Astrocyte (in vitro differentiated cells and primary cell): Measurements from ENCODE around the gene CAVIN3. TPM values are rescaled to one million over a fixed set of nuclear protein-coding genes. Genes with fewer than 3 reads are reported as not detected.

Source experiments
- DNase-seq: peaks from one replicate; pipeline ENCODE4 v3.0.0-alpha.2; 2010; ENCODE audit warnings: low read depth
- FAIRE-seq: peaks from 2 replicates; lab custom pipeline; 2011; peaks lifted over from hg19 to GRCh38; lab: Jason Lieb, UNC
- H2AFZ ChIP-seq: 2 replicates; pipeline ENCODE4 v1.6.0; 2012; ENCODE audit warnings: low read depth, low read length, inconsistent platforms
- H3K27ac ChIP-seq: 2 replicates; pipeline ENCODE4 v1.5.1; 2011; ENCODE audit warnings: low read depth, low read length, inconsistent platforms
- H3K27me3 ChIP-seq: 2 replicates; pipeline ENCODE4 v1.6.0; 2011; ENCODE audit warnings: low read length, inconsistent platforms; ENCODE audit not compliant: insufficient read depth
- H3K36me3 ChIP-seq: 2 replicates; pipeline ENCODE4 v1.5.1; 2011; ENCODE audit warnings: low read length, inconsistent platforms; ENCODE audit not compliant: insufficient read depth
- H3K4me1 ChIP-seq: 2 replicates; pipeline ENCODE4 v1.5.1; 2011; ENCODE audit warnings: low read length, inconsistent platforms; ENCODE audit not compliant: insufficient read depth
- H3K4me2 ChIP-seq: 2 replicates; pipeline ENCODE4 v1.6.0; 2012; ENCODE audit warnings: low read length, inconsistent platforms
- H3K4me3 ChIP-seq: 2 replicates; pipeline ENCODE4 v1.5.1; 2011; ENCODE audit warnings: low read depth, mild to moderate bottlenecking, low read length, inconsistent platforms; ENCODE audit not compliant: insufficient read depth
- H3K79me2 ChIP-seq: 2 replicates; pipeline ENCODE4 v1.6.0; 2012; ENCODE audit warnings: mild to moderate bottlenecking, low read length, inconsistent platforms; ENCODE audit not compliant: insufficient read depth
- H3K9ac ChIP-seq: 2 replicates; pipeline ENCODE4 v1.6.0; 2012; ENCODE audit warnings: mild to moderate bottlenecking, low read length, inconsistent platforms
- H3K9me3 ChIP-seq: 2 replicates; pipeline ENCODE4 v1.5.1; 2012; ENCODE audit warnings: low read depth, mild to moderate bottlenecking, low read length, inconsistent platforms; ENCODE audit not compliant: insufficient read depth
- H4K20me1 ChIP-seq: 2 replicates; pipeline ENCODE4 v1.6.0; 2012; ENCODE audit warnings: low read length, inconsistent platforms; ENCODE audit not compliant: insufficient read depth
- H3K27ac Mint-ChIP-seq: one replicate; pipeline ENCODE4 v1.8.0; 2021; ENCODE audit warnings: mild to moderate bottlenecking, mixed read lengths; ENCODE audit not compliant: unreplicated experiment
- H3K27me3 Mint-ChIP-seq: one replicate; pipeline ENCODE4 v1.8.0; 2021; ENCODE audit warnings: low read depth, mixed read lengths; ENCODE audit not compliant: unreplicated experiment
- H3K36me3 Mint-ChIP-seq: one replicate; pipeline ENCODE4 v1.8.0; 2021; ENCODE audit warnings: low read depth, mixed read lengths; ENCODE audit not compliant: unreplicated experiment
- H3K4me1 Mint-ChIP-seq: one replicate; pipeline ENCODE4 v1.8.0; 2021; ENCODE audit warnings: low read depth, mixed read lengths; ENCODE audit not compliant: unreplicated experiment
- H3K4me3 Mint-ChIP-seq: one replicate; pipeline ENCODE4 v1.8.0; 2021; ENCODE audit warnings: mild to moderate bottlenecking, moderate library complexity, mixed read lengths; ENCODE audit not compliant: unreplicated experiment
- H3K9me3 Mint-ChIP-seq: one replicate; pipeline ENCODE4 v1.8.0; 2021; ENCODE audit warnings: mild to moderate bottlenecking, mixed read lengths; ENCODE audit not compliant: unreplicated experiment
- CTCF ChIP-seq: IDR thresholded peaks from 2 replicates; pipeline ENCODE4 v1.5.1; 2011; ENCODE audit warnings: low read depth, mild to moderate bottlenecking, inconsistent platforms, low read length, moderate library complexity; ENCODE audit not compliant: insufficient read depth
- EZH2 ChIP-seq: IDR thresholded peaks from 2 replicates; pipeline ENCODE4 v1.6.1; 2012; ENCODE audit warnings: mild to moderate bottlenecking, low read length, inconsistent platforms; ENCODE audit not compliant: insufficient read depth
- total RNA-seq: library from RNA; stranded (reverse); gene quantifications from 2 replicates; pipeline ENCODE4 v1.2.1, GENCODE V29; 2021

CAVIN3 gene
- total RNA-seq, 1 donor from 2014 or later = 57.3 TPM

GRCh38 chr11:6345366-6345765 lies 25.1 kb upstream of the CAVIN3 start:
- Histone ChIP-seq H3K4me2 (no peak overlapping the region), H3K27ac (no peak overlapping the region), H3K79me2 (no peaks in the 10 kb centered on the region), H3K27me3 (no peaks in the 10 kb centered on the region), H3K4me3 (no peak overlapping the region), H3K9ac (no peak overlapping the region), H3K36me3 (no peaks in the 10 kb centered on the region), H3K4me1 (no peaks in the 10 kb centered on the region), H3K9me3 (no peaks in the 10 kb centered on the region), H4K20me1 (no peaks in the 10 kb centered on the region), H2AFZ (no peak overlapping the region)
- Mint-ChIP-seq H3K4me1 (no peaks in the 10 kb centered on the region), H3K4me3 (no peak overlapping the region), H3K27ac (peak overlapping the region; percentile 7), H3K36me3 (no peaks in the 10 kb centered on the region), H3K27me3 (no peaks in the 10 kb centered on the region), H3K9me3 (no peaks in the 10 kb centered on the region)
- TF ChIP-seq CTCF = no peak
- no peak for TF ChIP-seq EZH2
- FAIRE-seq (no peak), DNase-seq (no peak)

- Mint-ChIP-seq H3K36me3 (no peaks in the 10 kb centered on the region), H3K4me1 (no peaks in the 10 kb centered on the region), H3K27ac (no peak overlapping the region), H3K4me3 (no peak overlapping the region), H3K9me3 (no peaks in the 10 kb centered on the region), H3K27me3 (peaks cover 13% of the 10 kb centered on the region)
- Histone ChIP-seq H3K9me3 (no peaks in the 10 kb centered on the region), H3K4me1 (no peaks in the 10 kb centered on the region), H4K20me1 (no peaks in the 10 kb centered on the region), H3K36me3 (no peaks in the 10 kb centered on the region), H3K4me2 (no peak overlapping the region), H3K9ac (no peak overlapping the region), H3K27ac (no peak overlapping the region), H3K79me2 (no peaks in the 10 kb centered on the region), H3K4me3 (no peak overlapping the region), H3K27me3 (no peaks in the 10 kb centered on the region), H2AFZ (no peak overlapping the region)
- no peak for FAIRE-seq
- no peak for DNase-seq
- no peak for TF ChIP-seq EZH2
- no peak for TF ChIP-seq CTCF
These were observed 16.0 kb upstream of the CAVIN3 start for GRCh38 chr11:6336293-6336692.

- H3K4me3 ChIP-seq = no peak overlapping the region
- TF ChIP-seq EZH2 = no peak
- TF ChIP-seq CTCF = no peak
- H3K9me3 ChIP-seq = no peaks in the 10 kb centered on the region
- no peaks in the 10 kb centered on the region for H4K20me1 ChIP-seq
- no peaks in the 10 kb centered on the region for H3K4me1 ChIP-seq
- DNase-seq (no peak), FAIRE-seq (no peak)
- Mint-ChIP-seq H3K4me3 (no peak overlapping the region), H3K27me3 (peaks cover 13% of the 10 kb centered on the region), H3K36me3 (no peaks in the 10 kb centered on the region), H3K4me1 (no peaks in the 10 kb centered on the region), H3K9me3 (no peaks in the 10 kb centered on the region), H3K27ac (no peak overlapping the region)
- no peaks in the 10 kb centered on the region for H3K36me3 ChIP-seq
- H3K79me2 ChIP-seq = no peaks in the 10 kb centered on the region
- no peak overlapping the region for H3K27ac ChIP-seq
- no peak overlapping the region for H2AFZ ChIP-seq
- H3K27me3 ChIP-seq = no peaks in the 10 kb centered on the region
- no peak overlapping the region for H3K9ac ChIP-seq
- H3K4me2 ChIP-seq = no peak overlapping the region
These were observed 14.5 kb upstream of the CAVIN3 start for GRCh38 chr11:6334806-6335205.
